Mesothelial cell of epicardium (in vitro differentiated cells): ENCODE measurements around the gene ASTN2. TPM values are rescaled to one million over a fixed set of nuclear protein-coding genes. Genes with fewer than 3 reads are reported as not detected.
A peak's percentile ranks its signal among the peaks of the same experiment; 100 is the strongest.

ENCODE experiments used
- DNase-seq, 2 experiments: peaks; one replicate each; pipeline ENCODE4 v3.0.0; 2021; ENCODE audit warnings: low spot score in 2 of 2; ENCODE audit not compliant: unreplicated experiment in 2 of 2
- H3K27ac Mint-ChIP-seq: 2 replicates; pipeline ENCODE4 v1.8.0; 2021; ENCODE audit warnings: mixed read lengths
- H3K27me3 Mint-ChIP-seq: 2 replicates; pipeline ENCODE4 v1.8.0; 2021; ENCODE audit warnings: low read depth, mixed read lengths
- H3K36me3 Mint-ChIP-seq: 2 replicates; pipeline ENCODE4 v1.8.0; 2021; ENCODE audit warnings: mixed read lengths
- H3K4me1 Mint-ChIP-seq: 2 replicates; pipeline ENCODE4 v1.8.0; 2021; ENCODE audit warnings: mixed read lengths
- H3K4me3 Mint-ChIP-seq: 2 replicates; pipeline ENCODE4 v1.8.0; 2021; ENCODE audit warnings: mild to moderate bottlenecking, moderate library complexity, mixed read lengths
- H3K9me3 Mint-ChIP-seq: 2 replicates; pipeline ENCODE4 v1.8.0; 2021; ENCODE audit warnings: mixed read lengths
- total RNA-seq: library from RNA; stranded (reverse); gene quantifications from 3 replicates; pipeline ENCODE4 v1.2.1, GENCODE V29; 2021
- TF ChIP-seq, protein P1 (sequence below): fragments of 200-600 bp; sonication (generic); IDR thresholded peaks from one replicate; pipeline ENCODE4 v1.5.0; 2021; ENCODE audit warnings: antibody characterized with exemption; ENCODE audit not compliant: unreplicated experiment

The ASTN2 gene
- total RNA-seq, 1 donor from 2014 or later, result 12.2 TPM

DNA sequence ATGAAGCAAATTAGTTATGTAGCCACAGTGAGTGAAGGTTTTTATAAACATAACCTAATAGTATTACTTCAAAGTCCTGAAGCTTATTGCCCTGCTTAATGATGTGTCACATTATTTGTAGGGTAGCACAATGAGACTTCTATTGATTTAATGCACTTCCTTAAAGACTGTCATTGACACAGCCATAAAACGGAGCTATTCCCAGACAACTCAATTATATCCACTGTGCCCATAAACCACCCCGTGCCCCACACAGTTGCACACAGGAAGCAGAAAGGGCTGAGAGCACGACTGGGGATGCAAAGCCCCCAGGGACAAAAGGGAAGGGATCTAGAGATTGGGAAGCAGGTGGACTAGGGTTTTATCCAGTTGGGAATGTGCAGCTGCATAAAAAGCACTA, 690.7 kb downstream of the ASTN2 start:
- TF ChIP-seq, protein P1, sequence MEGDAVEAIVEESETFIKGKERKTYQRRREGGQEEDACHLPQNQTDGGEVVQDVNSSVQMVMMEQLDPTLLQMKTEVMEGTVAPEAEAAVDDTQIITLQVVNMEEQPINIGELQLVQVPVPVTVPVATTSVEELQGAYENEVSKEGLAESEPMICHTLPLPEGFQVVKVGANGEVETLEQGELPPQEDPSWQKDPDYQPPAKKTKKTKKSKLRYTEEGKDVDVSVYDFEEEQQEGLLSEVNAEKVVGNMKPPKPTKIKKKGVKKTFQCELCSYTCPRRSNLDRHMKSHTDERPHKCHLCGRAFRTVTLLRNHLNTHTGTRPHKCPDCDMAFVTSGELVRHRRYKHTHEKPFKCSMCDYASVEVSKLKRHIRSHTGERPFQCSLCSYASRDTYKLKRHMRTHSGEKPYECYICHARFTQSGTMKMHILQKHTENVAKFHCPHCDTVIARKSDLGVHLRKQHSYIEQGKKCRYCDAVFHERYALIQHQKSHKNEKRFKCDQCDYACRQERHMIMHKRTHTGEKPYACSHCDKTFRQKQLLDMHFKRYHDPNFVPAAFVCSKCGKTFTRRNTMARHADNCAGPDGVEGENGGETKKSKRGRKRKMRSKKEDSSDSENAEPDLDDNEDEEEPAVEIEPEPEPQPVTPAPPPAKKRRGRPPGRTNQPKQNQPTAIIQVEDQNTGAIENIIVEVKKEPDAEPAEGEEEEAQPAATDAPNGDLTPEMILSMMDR, result no peak
- no peak for DNase-seq
- no peaks in the 10 kb centered on the region for H3K36me3 Mint-ChIP-seq
- peaks cover 9% of the 10 kb centered on the region for H3K4me1 Mint-ChIP-seq
- H3K4me3 Mint-ChIP-seq, result no peak overlapping the region
- no peaks in the 10 kb centered on the region for H3K9me3 Mint-ChIP-seq
- H3K27me3 Mint-ChIP-seq, result peaks cover 9% of the 10 kb centered on the region
- no peak overlapping the region for H3K27ac Mint-ChIP-seq

DNA sequence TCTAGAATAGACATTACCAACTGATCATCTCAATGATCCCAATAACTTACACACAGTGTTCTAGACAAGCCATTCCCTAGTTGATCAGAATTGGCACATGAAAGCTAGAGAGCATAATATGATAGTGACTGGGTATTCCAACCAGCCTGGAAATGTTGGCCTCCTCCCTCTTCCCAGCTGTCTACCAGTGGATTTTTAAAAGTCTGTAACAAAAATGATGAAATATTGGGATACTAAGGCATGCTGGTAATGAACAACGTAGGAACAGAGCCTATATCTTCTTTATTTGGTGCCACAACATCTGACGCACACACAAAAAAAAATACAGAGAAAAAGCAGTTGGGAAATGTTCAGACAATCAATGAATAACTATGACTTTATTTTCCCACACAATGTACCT, 692.9 kb downstream of the ASTN2 start:
- Mint-ChIP-seq H3K27ac (no peak overlapping the region), H3K4me1 (peaks cover 9% of the 10 kb centered on the region), H3K4me3 (no peak overlapping the region), H3K27me3 (peaks cover 4% of the 10 kb centered on the region), H3K36me3 (no peaks in the 10 kb centered on the region), H3K9me3 (no peaks in the 10 kb centered on the region)
- TF ChIP-seq, protein P1, result no peak
- DNase-seq, result no peak

GRCh38 chr9:116721411-116721810, 693.4 kb downstream of the ASTN2 start:
- Mint-ChIP-seq H3K4me1 (peaks cover 9% of the 10 kb centered on the region), H3K36me3 (no peaks in the 10 kb centered on the region), H3K27me3 (peaks cover 4% of the 10 kb centered on the region), H3K4me3 (no peak overlapping the region), H3K9me3 (no peaks in the 10 kb centered on the region), H3K27ac (no peak overlapping the region)
- DNase-seq, result no peak
- TF ChIP-seq, protein P1, result no peak

GRCh38 chr9:116720111-116720510, 694.7 kb downstream of the ASTN2 start:
- H3K27ac Mint-ChIP-seq, result peak overlapping the region; percentile 8
- H3K9me3 Mint-ChIP-seq, result no peaks in the 10 kb centered on the region
- H3K27me3 Mint-ChIP-seq, result peaks cover 4% of the 10 kb centered on the region
- TF ChIP-seq, protein P1, result no peak
- H3K4me3 Mint-ChIP-seq, result no peak overlapping the region
- no peaks in the 10 kb centered on the region for H3K36me3 Mint-ChIP-seq
- H3K4me1 Mint-ChIP-seq, result peaks cover 15% of the 10 kb centered on the region
- DNase-seq, result no peak

DNA sequence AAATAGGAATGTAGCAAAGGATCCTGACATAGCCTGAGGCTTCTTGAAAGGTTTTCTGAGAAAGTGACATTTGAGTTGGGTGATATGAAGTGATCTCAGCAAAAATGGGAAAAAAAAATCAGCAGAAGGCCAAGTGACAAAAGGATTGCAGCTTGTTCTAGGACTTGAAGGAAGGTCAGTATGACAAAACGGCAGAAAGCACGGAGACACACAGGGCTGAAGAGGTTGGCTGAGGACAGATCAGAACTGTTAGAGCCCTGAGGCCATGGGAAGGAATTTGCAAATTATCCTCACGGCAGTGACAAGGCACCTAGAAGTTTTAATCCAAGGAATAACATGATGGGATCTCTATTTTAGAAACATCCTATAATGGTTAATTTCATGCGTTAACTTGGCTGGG, 696.7 kb downstream of the ASTN2 start:
- Mint-ChIP-seq H3K9me3 (no peaks in the 10 kb centered on the region), H3K4me3 (no peak overlapping the region), H3K27ac (no peak overlapping the region), H3K36me3 (no peaks in the 10 kb centered on the region), H3K27me3 (no peaks in the 10 kb centered on the region), H3K4me1 (peaks cover 15% of the 10 kb centered on the region)
- TF ChIP-seq, protein P1, result no peak
- no peak for DNase-seq

DNA sequence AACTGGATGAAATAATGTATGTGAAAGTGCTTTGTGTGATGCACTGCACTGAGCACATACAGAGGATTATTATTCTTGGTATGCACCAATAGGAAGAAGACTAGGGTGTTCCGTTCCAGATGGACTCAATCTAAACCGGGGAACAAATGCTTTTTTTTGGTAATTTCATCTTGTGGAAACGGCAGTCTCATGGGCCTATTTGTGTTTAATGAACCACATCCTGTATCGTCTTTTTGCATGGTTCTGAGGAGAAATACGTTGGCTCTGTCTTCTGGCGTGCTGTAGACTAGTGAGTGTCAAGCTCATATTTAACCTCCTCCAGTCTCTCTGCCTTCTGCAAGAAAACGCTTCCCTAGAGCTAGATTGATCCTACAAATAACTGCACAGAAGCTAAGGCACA, 697.7 kb downstream of the ASTN2 start:
- Mint-ChIP-seq H3K27me3 (no peaks in the 10 kb centered on the region), H3K27ac (no peak overlapping the region), H3K4me1 (peaks cover 15% of the 10 kb centered on the region), H3K4me3 (no peak overlapping the region), H3K36me3 (no peaks in the 10 kb centered on the region), H3K9me3 (no peaks in the 10 kb centered on the region)
- TF ChIP-seq, protein P1, result no peak
- no peak for DNase-seq
